K562 (cell line): ENCODE results near the gene NEDD4L. TPM values are rescaled to one million over a fixed set of nuclear protein-coding genes. Genes with fewer than 3 reads are reported as not detected.

Source experiments
- ATAC-seq: fragments of 200-7000 bp; cut with Tn5 transposase; 3 replicates; pipeline ENCODE4 v1.9.1; 2020; ENCODE audit warnings: moderate library complexity
- BruUV-seq: library from RNA; stranded (reverse); fragments of 400-500 nt; replicated peaks from 2 replicates; lab custom pipeline; 2021; lab: Mats Ljungman, UMichigan
- CTCF ChIA-PET: fragments of 300-600 bp; formaldehyde crosslinking; extraction: SDS; loops from one replicate; lab custom pipeline; 2021; ENCODE audit warnings: low intra/inter-chr PET ratio; lab: Yijun Ruan, JAX
- POLR2A ChIA-PET: fragments of 300-600, 350-650 bp; sonication (Branson Sonifier 250); formaldehyde crosslinking; extraction: SDS; loops from one replicate; lab custom pipeline; 2021; ENCODE audit warnings: antibody characterized with exemption, inconsistent platforms; lab: Yijun Ruan, JAX
- DNase-seq, 4 experiments: peaks; one replicate each; pipeline versions ENCODE4 v3.0.0 to v3.0.0-alpha.2; 2011 to 2018; ENCODE audit warnings: low spot score in 3 of 4, mixed read lengths in 3 of 4; ENCODE audit errors: extremely low read depth in 1 of 4
- FAIRE-seq: peaks from 2 replicates; lab custom pipeline; 2011; peaks lifted over from hg19 to GRCh38; lab: Jason Lieb, UNC
- H2AFZ ChIP-seq: 2 replicates; pipeline ENCODE4 v1.6.0; 2011; ENCODE audit warnings: low read depth, low read length, control low read depth, inconsistent platforms
- H3K27ac ChIP-seq: fragments of 200-600 bp; 3 replicates; pipeline ENCODE4 v1.8.0; 2011; ENCODE audit warnings: low read depth, mild to moderate bottlenecking, control low read depth, inconsistent platforms, low read length, moderate library complexity, mixed read lengths; ENCODE audit errors: extremely low read depth
- H3K27me3 ChIP-seq, 2 experiments: fragments of 300-600 bp in 1 of 2; 2 replicates in 1 of 2; 3 replicates in 1 of 2; pipeline versions ENCODE4 v1.6.0 to v1.8.0; 2011; ENCODE audit warnings: inconsistent platforms in 2 of 2, low read length in 2 of 2, mild to moderate bottlenecking in 1 of 2, mixed read lengths in 1 of 2, moderate library complexity in 1 of 2; ENCODE audit not compliant: control insufficient read depth in 2 of 2, insufficient read depth in 2 of 2
- H3K36me3 ChIP-seq: fragments of 300-600 bp; 3 replicates; pipeline ENCODE4 v1.8.0; 2011; ENCODE audit warnings: mild to moderate bottlenecking, low read length, inconsistent platforms; ENCODE audit not compliant: control insufficient read depth, insufficient read depth
- H3K4me1 ChIP-seq, 2 experiments: fragments of 200-600 bp in 1 of 2; replicated peaks in 1 of 2; 2 replicates in 1 of 2; 3 replicates in 1 of 2; pipeline versions ENCODE4 v1.5.1 to v1.8.0; 2011; ENCODE audit warnings: inconsistent platforms in 2 of 2, low read length in 2 of 2, mild to moderate bottlenecking in 1 of 2, mixed read lengths in 1 of 2, moderate library complexity in 1 of 2; ENCODE audit not compliant: control insufficient read depth in 2 of 2, insufficient read depth in 2 of 2
- H3K4me2 ChIP-seq: 2 replicates; pipeline ENCODE4 v1.6.1; 2011; ENCODE audit warnings: low read length, control low read depth, inconsistent platforms, mixed read lengths; ENCODE audit not compliant: insufficient read depth
- H3K4me3 ChIP-seq: fragments of 200-600 bp; sonication (generic), shearing (Covaris generic); 2 replicates; pipeline ENCODE4 v1.5.1; 2016; ENCODE audit warnings: control low read depth, inconsistent platforms
- H3K79me2 ChIP-seq: fragments of 200-600 bp; 3 replicates; pipeline ENCODE4 v1.8.0; 2011; ENCODE audit warnings: low read length, inconsistent platforms; ENCODE audit not compliant: control insufficient read depth, insufficient read depth
- H3K9ac ChIP-seq, 2 experiments: 2 replicates each; pipeline versions ENCODE4 v1.6.0 to v1.6.1; 2011; ENCODE audit warnings: low read depth in 2 of 2, low read length in 2 of 2, control low read depth in 1 of 2, inconsistent platforms in 1 of 2, mild to moderate bottlenecking in 1 of 2, mixed read lengths in 1 of 2; ENCODE audit not compliant: insufficient read depth in 1 of 2
- H3K9me1 ChIP-seq: one replicate; pipeline ENCODE4 v1.6.0; 2011; ENCODE audit warnings: inconsistent platforms, mild to moderate bottlenecking, low read length, moderate library complexity; ENCODE audit not compliant: control insufficient read depth, insufficient read depth
- H3K9me3 ChIP-seq: replicated peaks from 2 replicates; pipeline ENCODE4 v1.5.1; 2011; ENCODE audit warnings: low read depth, low read length, inconsistent platforms; ENCODE audit not compliant: control insufficient read depth, insufficient read depth
- H4K20me1 ChIP-seq: replicated peaks from 2 replicates; pipeline ENCODE4 v1.6.1; 2011; ENCODE audit warnings: low read length, inconsistent platforms, mixed read lengths; ENCODE audit not compliant: control insufficient read depth, insufficient read depth
- DPF2 ChIP-seq: fragments of 450-650 bp; IDR thresholded peaks from 2 replicates; pipeline ENCODE4 v1.6.1; 2016
- E2F3 ChIP-seq: fragments of 250-450 bp; sonication (Bioruptor Pico); IDR thresholded peaks from 2 replicates; pipeline ENCODE4 v1.4.0; 2020; ENCODE audit warnings: mild to moderate bottlenecking
- HES1 ChIP-seq: fragments of 450-650 bp; IDR thresholded peaks from 2 replicates; pipeline ENCODE4 v1.6.1; 2016; ENCODE audit warnings: low read depth, mild to moderate bottlenecking, moderate library complexity
- JUND ChIP-seq, 2 experiments: IDR thresholded peaks; 2 replicates in 1 of 2; 3 replicates in 1 of 2; pipeline ENCODE4 v1.6.1; 2011; ENCODE audit warnings: borderline replicate concordance in 2 of 2, low read depth in 2 of 2, low read length in 2 of 2, improper control_type of control experiment in 1 of 2, missing biosample characterization in 1 of 2, missing genetic modification characterization in 1 of 2, missing genetic modification reagents in 1 of 2
- LEF1 ChIP-seq: fragments of 450-650 bp; IDR thresholded peaks from 2 replicates; pipeline ENCODE4 v1.6.1; 2016; ENCODE audit warnings: mild to moderate bottlenecking
- MYBL2 ChIP-seq, 2 experiments: fragments of 450-650 bp in 1 of 2; sonication (generic) in 1 of 2; formaldehyde crosslinking in 1 of 2; IDR thresholded peaks; 2 replicates each; pipeline versions ENCODE4 v1.6.1 to v1.8.1; 2017 to 2022; ENCODE audit warnings: borderline replicate concordance in 1 of 2, inconsistent platforms in 1 of 2, low read depth in 1 of 2, mild to moderate bottlenecking in 1 of 2, missing genetic modification reagents in 1 of 2, moderate library complexity in 1 of 2
- NFIC ChIP-seq: fragments of 450-650 bp; IDR thresholded peaks from 2 replicates; pipeline ENCODE4 v1.6.1; 2017; ENCODE audit warnings: mild to moderate bottlenecking, inconsistent platforms
- NKRF ChIP-seq: fragments of 450-650 bp; IDR thresholded peaks from 2 replicates; pipeline ENCODE4 v1.6.1; 2016; ENCODE audit warnings: borderline replicate concordance
- SAFB ChIP-seq: fragments of 200-400 bp; formaldehyde crosslinking; IDR thresholded peaks from 2 replicates; pipeline ENCODE4 v1.6.1; 2017; ENCODE audit warnings: low read depth, low read length, borderline replicate concordance
- ZNF316 ChIP-seq: fragments of 450-650 bp; IDR thresholded peaks from 2 replicates; pipeline ENCODE4 v1.6.1; 2016
- ZNF384 ChIP-seq: IDR thresholded peaks from 2 replicates; pipeline ENCODE4 v1.6.1; 2012; ENCODE audit warnings: low read depth, low read length, improper control_type of control experiment
- ZZZ3 ChIP-seq: fragments of 450-650 bp; IDR thresholded peaks from 2 replicates; pipeline ENCODE4 v1.6.1; 2016; ENCODE audit warnings: antibody characterized with exemption, mild to moderate bottlenecking, moderate library complexity
- WGBS: fragments of 100-300 bp; shearing (Covaris generic); methylation state at CpG from one replicate; pipeline ENCODE4 v1.1.6; 2016; ENCODE audit warnings: low coverage, mixed read lengths; ENCODE audit not compliant: insufficient coverage; ENCODE audit errors: missing lambda C conversion rate; 5-methylcytosine and 5-hydroxymethylcytosine counted together
- in situ Hi-C: fragments of 300-500 bp; cut with MboI; formaldehyde crosslinking; loops from 4 replicates; pipeline ENCODE4 v1.15.0; 2018; ENCODE audit warnings: inconsistent platforms, mixed read lengths
- intact Hi-C: fragments of 100-400 bp; cut with micrococcal nuclease; formaldehyde crosslinking; loops from 2 replicates; pipeline ENCODE4 v1.14.2; 2022
- polyA plus RNA-seq, 8 experiments: library from polyadenylated mRNA; depleted of rRNA in 4 of 8; stranded (reverse) in 5 of 8; unstranded in 3 of 8; fragments of >200 nt; fragmentation: Nextera tagmentation in 2 of 8; fragmentation: Illumina TruSeq in 1 of 8; extraction: Ambion mirVana in 2 of 8; extraction: Trizol in 1 of 8; gene quantifications; 2 replicates each; pipeline versions ENCODE4 v1.2.1 to v1.2.3, GENCODE V29; 2011 to 2014; ENCODE audit warnings: inconsistent platforms in 1 of 8, missing spikeins in 1 of 8
- total RNA-seq, 7 experiments: library from RNA; depleted of rRNA in 6 of 7; stranded (reverse); fragments of >200 nt in 6 of 7; fragmentation: Illumina TruSeq in 2 of 7; extraction: Trizol in 2 of 7; gene quantifications; 2 replicates each; pipeline versions ENCODE4 v1.2.1 to v1.2.3, GENCODE V29; 2011 to 2021; ENCODE audit warnings: low replicate concordance in 1 of 7
- TF ChIP-seq, protein P1 (sequence below): IDR thresholded peaks from 3 replicates; pipeline ENCODE4 v1.6.1; 2011; ENCODE audit warnings: borderline replicate concordance, mild to moderate bottlenecking, moderate library complexity; ENCODE audit not compliant: insufficient read length; ENCODE audit errors: extremely low read depth

The NEDD4L gene
- total and polyA plus RNA-seq, 9 of the 15 experiments (the other 6 are each of a cell fraction or from before 2014, with no cell fraction given): 8.1 to 33.4 (median 19.9) TPM

GRCh38 chr18:58263055-58263957, 219.3 kb downstream of the NEDD4L start (continued):
- TF ChIP-seq JUND (IDR thresholded peaks at IDR 0.05; ENCODE audit: borderline replicate concordance, low read depth, low read length): peak; percentile 64; the same call in 1 of the 2 replicates
- peak; percentile 72 for TF ChIP-seq JUND (tag; IDR thresholded peaks at IDR 0.05; ENCODE audit: borderline replicate concordance, low read depth, low read length)
- TF ChIP-seq ZZZ3: no peak
- 0 out of 2 replicates have a peak, but pooled peaks have one; percentile 66 for TF ChIP-seq DPF2
- peak; percentile 74 for TF ChIP-seq ZNF384
- TF ChIP-seq E2F3 (CRISPR knock-in tag): no peak
- TF ChIP-seq SAFB: no peak
- 0 out of 2 replicates have a peak, but pooled peaks have one; percentile 38 for TF ChIP-seq LEF1
- no peak for TF ChIP-seq NFIC
- no peak for TF ChIP-seq ZNF316
- TF ChIP-seq MYBL2 (IDR thresholded peaks at IDR 0.05; ENCODE audit: low read depth): peak; percentile 58; the same call in 1 of the 2 replicates
- TF ChIP-seq MYBL2 (CRISPR knock-in tag; IDR thresholded peaks at IDR 0.05; ENCODE audit: borderline replicate concordance): no peak

GRCh38 chr18:58264075-58264474, 220.0 kb downstream of the NEDD4L start:
- H2AFZ ChIP-seq: no peak overlapping the region
- in situ Hi-C loops: no loop called here
- peaks cover 3% of the 10 kb centered on the region; the same call in 1 of the 2 replicates for H4K20me1 ChIP-seq
- no peaks in the 10 kb centered on the region for H3K27me3 ChIP-seq
- no peak for ATAC-seq
- no peak for DNase-seq
- H3K4me1 ChIP-seq: peaks cover 0 to 32% of the 10 kb centered on the region in 2 experiments; a peak in 2 of 5 replicates
- H3K27ac ChIP-seq: no peak overlapping the region
- no peak overlapping the region for H3K4me2 ChIP-seq
- no peak overlapping the region for H3K9ac ChIP-seq
- 78% methylated on average over 5 of the region's 5 CpGs for WGBS
- H3K9me1 ChIP-seq: no peaks in the 10 kb centered on the region
- peaks cover 6% of the 10 kb centered on the region; the same call in 1 of the 3 replicates for H3K79me2 ChIP-seq
- ChIA-PET CTCF (no interaction called here), POLR2A (interaction anchor here (1.4 kb wide), 1 partner anchor 42 kb away, joined by 3 read pairs; no protein-coding TSS in a partner anchor)
- H3K36me3 ChIP-seq: no peaks in the 10 kb centered on the region
- BruUV-seq: no TSS peak
- H3K9me3 ChIP-seq: peaks cover 7% of the 10 kb centered on the region
- no peak overlapping the region for H3K4me3 ChIP-seq
- intact Hi-C loops: no loop called here
- FAIRE-seq: no peak
- no peak for TF ChIP-seq HES1
- no peak for TF ChIP-seq NKRF
- TF ChIP-seq, protein P1, sequence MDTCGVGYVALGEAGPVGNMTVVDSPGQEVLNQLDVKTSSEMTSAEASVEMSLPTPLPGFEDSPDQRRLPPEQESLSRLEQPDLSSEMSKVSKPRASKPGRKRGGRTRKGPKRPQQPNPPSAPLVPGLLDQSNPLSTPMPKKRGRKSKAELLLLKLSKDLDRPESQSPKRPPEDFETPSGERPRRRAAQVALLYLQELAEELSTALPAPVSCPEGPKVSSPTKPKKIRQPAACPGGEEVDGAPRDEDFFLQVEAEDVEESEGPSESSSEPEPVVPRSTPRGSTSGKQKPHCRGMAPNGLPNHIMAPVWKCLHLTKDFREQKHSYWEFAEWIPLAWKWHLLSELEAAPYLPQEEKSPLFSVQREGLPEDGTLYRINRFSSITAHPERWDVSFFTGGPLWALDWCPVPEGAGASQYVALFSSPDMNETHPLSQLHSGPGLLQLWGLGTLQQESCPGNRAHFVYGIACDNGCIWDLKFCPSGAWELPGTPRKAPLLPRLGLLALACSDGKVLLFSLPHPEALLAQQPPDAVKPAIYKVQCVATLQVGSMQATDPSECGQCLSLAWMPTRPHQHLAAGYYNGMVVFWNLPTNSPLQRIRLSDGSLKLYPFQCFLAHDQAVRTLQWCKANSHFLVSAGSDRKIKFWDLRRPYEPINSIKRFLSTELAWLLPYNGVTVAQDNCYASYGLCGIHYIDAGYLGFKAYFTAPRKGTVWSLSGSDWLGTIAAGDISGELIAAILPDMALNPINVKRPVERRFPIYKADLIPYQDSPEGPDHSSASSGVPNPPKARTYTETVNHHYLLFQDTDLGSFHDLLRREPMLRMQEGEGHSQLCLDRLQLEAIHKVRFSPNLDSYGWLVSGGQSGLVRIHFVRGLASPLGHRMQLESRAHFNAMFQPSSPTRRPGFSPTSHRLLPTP: no peak
